GM12872 (cell line): ENCODE results near the gene HPSE.

ENCODE experiments used
- CTCF ChIP-seq: IDR thresholded peaks from 3 replicates; pipeline ENCODE4 v1.5.1; 2011; ENCODE audit warnings: low read depth, mild to moderate bottlenecking, low read length, moderate library complexity; ENCODE audit not compliant: insufficient read depth

The HPSE gene

GRCh38 chr4:83276299-83277040 is 58.2 kb downstream of the HPSE start:
- no peak for TF ChIP-seq CTCF

- no peak for TF ChIP-seq CTCF
Observed at GRCh38 chr4:83272900-83273299, 61.7 kb downstream of the HPSE start.

GRCh38 chr4:83269256-83269655 is 65.4 kb downstream of the HPSE start:
- TF ChIP-seq CTCF, result no peak

GRCh38 chr4:83268491-83268890 is 66.2 kb downstream of the HPSE start:
- TF ChIP-seq CTCF, result no peak

GRCh38 chr4:83267830-83268475 is 66.7 kb downstream of the HPSE start:
- TF ChIP-seq CTCF, result no peak

- no peak for TF ChIP-seq CTCF
Observed at GRCh38 chr4:83267121-83267829, 67.4 kb downstream of the HPSE start.

GRCh38 chr4:83266689-83267088 is 68.0 kb downstream of the HPSE start:
- 0 out of 3 replicates have a peak, but pooled peaks have one; percentile 17 for TF ChIP-seq CTCF
